Astrocyte (in vitro differentiated cells and primary cell): ENCODE data around the gene RAD51B. TPM values are rescaled to one million over a fixed set of nuclear protein-coding genes. Genes with fewer than 3 reads are reported as not detected.

Experiments
- DNase-seq: peaks from one replicate; pipeline ENCODE4 v3.0.0-alpha.2; 2010; ENCODE audit warnings: low read depth
- FAIRE-seq: peaks from 2 replicates; lab custom pipeline; 2011; peaks lifted over from hg19 to GRCh38; lab: Jason Lieb, UNC
- H2AFZ ChIP-seq: 2 replicates; pipeline ENCODE4 v1.6.0; 2012; ENCODE audit warnings: low read depth, low read length, inconsistent platforms
- H3K27ac ChIP-seq: 2 replicates; pipeline ENCODE4 v1.5.1; 2011; ENCODE audit warnings: low read depth, low read length, inconsistent platforms
- H3K27me3 ChIP-seq: 2 replicates; pipeline ENCODE4 v1.6.0; 2011; ENCODE audit warnings: low read length, inconsistent platforms; ENCODE audit not compliant: insufficient read depth
- H3K36me3 ChIP-seq: 2 replicates; pipeline ENCODE4 v1.5.1; 2011; ENCODE audit warnings: low read length, inconsistent platforms; ENCODE audit not compliant: insufficient read depth
- H3K4me1 ChIP-seq: 2 replicates; pipeline ENCODE4 v1.5.1; 2011; ENCODE audit warnings: low read length, inconsistent platforms; ENCODE audit not compliant: insufficient read depth
- H3K4me2 ChIP-seq: 2 replicates; pipeline ENCODE4 v1.6.0; 2012; ENCODE audit warnings: low read length, inconsistent platforms
- H3K4me3 ChIP-seq: 2 replicates; pipeline ENCODE4 v1.5.1; 2011; ENCODE audit warnings: low read depth, mild to moderate bottlenecking, low read length, inconsistent platforms; ENCODE audit not compliant: insufficient read depth
- H3K79me2 ChIP-seq: 2 replicates; pipeline ENCODE4 v1.6.0; 2012; ENCODE audit warnings: mild to moderate bottlenecking, low read length, inconsistent platforms; ENCODE audit not compliant: insufficient read depth
- H3K9ac ChIP-seq: 2 replicates; pipeline ENCODE4 v1.6.0; 2012; ENCODE audit warnings: mild to moderate bottlenecking, low read length, inconsistent platforms
- H3K9me3 ChIP-seq: 2 replicates; pipeline ENCODE4 v1.5.1; 2012; ENCODE audit warnings: low read depth, mild to moderate bottlenecking, low read length, inconsistent platforms; ENCODE audit not compliant: insufficient read depth
- H4K20me1 ChIP-seq: 2 replicates; pipeline ENCODE4 v1.6.0; 2012; ENCODE audit warnings: low read length, inconsistent platforms; ENCODE audit not compliant: insufficient read depth
- H3K27ac Mint-ChIP-seq: one replicate; pipeline ENCODE4 v1.8.0; 2021; ENCODE audit warnings: mild to moderate bottlenecking, mixed read lengths; ENCODE audit not compliant: unreplicated experiment
- H3K27me3 Mint-ChIP-seq: one replicate; pipeline ENCODE4 v1.8.0; 2021; ENCODE audit warnings: low read depth, mixed read lengths; ENCODE audit not compliant: unreplicated experiment
- H3K36me3 Mint-ChIP-seq: one replicate; pipeline ENCODE4 v1.8.0; 2021; ENCODE audit warnings: low read depth, mixed read lengths; ENCODE audit not compliant: unreplicated experiment
- H3K4me1 Mint-ChIP-seq: one replicate; pipeline ENCODE4 v1.8.0; 2021; ENCODE audit warnings: low read depth, mixed read lengths; ENCODE audit not compliant: unreplicated experiment
- H3K4me3 Mint-ChIP-seq: one replicate; pipeline ENCODE4 v1.8.0; 2021; ENCODE audit warnings: mild to moderate bottlenecking, moderate library complexity, mixed read lengths; ENCODE audit not compliant: unreplicated experiment
- H3K9me3 Mint-ChIP-seq: one replicate; pipeline ENCODE4 v1.8.0; 2021; ENCODE audit warnings: mild to moderate bottlenecking, mixed read lengths; ENCODE audit not compliant: unreplicated experiment
- CTCF ChIP-seq: IDR thresholded peaks from 2 replicates; pipeline ENCODE4 v1.5.1; 2011; ENCODE audit warnings: low read depth, mild to moderate bottlenecking, inconsistent platforms, low read length, moderate library complexity; ENCODE audit not compliant: insufficient read depth
- EZH2 ChIP-seq: IDR thresholded peaks from 2 replicates; pipeline ENCODE4 v1.6.1; 2012; ENCODE audit warnings: mild to moderate bottlenecking, low read length, inconsistent platforms; ENCODE audit not compliant: insufficient read depth
- total RNA-seq: library from RNA; stranded (reverse); gene quantifications from 2 replicates; pipeline ENCODE4 v1.2.1, GENCODE V29; 2021

The RAD51B gene
- total RNA-seq, 1 donor from 2014 or later: 10.8 TPM

GRCh38 chr14:68379510-68380328 is 560.1 kb downstream of the RAD51B start:
- no peak for TF ChIP-seq EZH2
- TF ChIP-seq CTCF: no peak
- peaks cover 24% of the 10 kb centered on the region for H3K4me1 Mint-ChIP-seq
- Histone ChIP-seq H3K4me1 (peaks cover 16% of the 10 kb centered on the region), H2AFZ (no peak overlapping the region), H3K9me3 (no peaks in the 10 kb centered on the region), H3K36me3 (no peaks in the 10 kb centered on the region), H4K20me1 (no peaks in the 10 kb centered on the region), H3K9ac (no peak overlapping the region), H3K79me2 (no peaks in the 10 kb centered on the region), H3K27me3 (no peaks in the 10 kb centered on the region), H3K27ac (peak overlapping the region; percentile 15), H3K4me2 (no peak overlapping the region), H3K4me3 (no peak overlapping the region)
- no peak overlapping the region for H3K27ac Mint-ChIP-seq
- H3K27me3 Mint-ChIP-seq: no peaks in the 10 kb centered on the region
- no peak overlapping the region for H3K4me3 Mint-ChIP-seq
- H3K9me3 Mint-ChIP-seq: no peaks in the 10 kb centered on the region
- DNase-seq (peak; percentile 86), FAIRE-seq (no peak)
- H3K36me3 Mint-ChIP-seq: no peaks in the 10 kb centered on the region

GRCh38 chr14:68380329-68380741 is 560.8 kb downstream of the RAD51B start:
- Histone ChIP-seq H3K9ac (no peak overlapping the region), H3K4me3 (no peak overlapping the region), H3K4me1 (peaks cover 16% of the 10 kb centered on the region), H3K27ac (peak overlapping the region; percentile 15), H3K79me2 (no peaks in the 10 kb centered on the region), H3K9me3 (no peaks in the 10 kb centered on the region), H3K4me2 (no peak overlapping the region), H4K20me1 (no peaks in the 10 kb centered on the region), H2AFZ (no peak overlapping the region), H3K36me3 (no peaks in the 10 kb centered on the region), H3K27me3 (no peaks in the 10 kb centered on the region)
- Mint-ChIP-seq H3K4me3 (no peak overlapping the region), H3K27me3 (no peaks in the 10 kb centered on the region), H3K4me1 (peaks cover 24% of the 10 kb centered on the region), H3K36me3 (no peaks in the 10 kb centered on the region), H3K9me3 (no peaks in the 10 kb centered on the region), H3K27ac (no peak overlapping the region)
- no peak for TF ChIP-seq CTCF
- TF ChIP-seq EZH2: no peak
- DNase-seq: peak; percentile 59
- FAIRE-seq: peak; percentile 26

GRCh38 chr14:68384335-68384734 is 564.8 kb downstream of the RAD51B start:
- peaks cover 16% of the 10 kb centered on the region for H3K4me1 ChIP-seq
- H3K4me2 ChIP-seq: no peak overlapping the region
- no peak overlapping the region for H3K27ac ChIP-seq
- no peak for TF ChIP-seq EZH2
- TF ChIP-seq CTCF: no peak
- Mint-ChIP-seq H3K9me3 (no peaks in the 10 kb centered on the region), H3K4me1 (peaks cover 14% of the 10 kb centered on the region), H3K27ac (no peak overlapping the region), H3K27me3 (no peaks in the 10 kb centered on the region), H3K4me3 (no peak overlapping the region), H3K36me3 (no peaks in the 10 kb centered on the region)
- H3K79me2 ChIP-seq: no peaks in the 10 kb centered on the region
- H2AFZ ChIP-seq: no peak overlapping the region
- H3K36me3 ChIP-seq: no peaks in the 10 kb centered on the region
- no peak overlapping the region for H3K9ac ChIP-seq
- H4K20me1 ChIP-seq: no peaks in the 10 kb centered on the region
- no peak for DNase-seq
- no peak for FAIRE-seq
- H3K9me3 ChIP-seq: no peaks in the 10 kb centered on the region
- H3K4me3 ChIP-seq: no peak overlapping the region
- no peaks in the 10 kb centered on the region for H3K27me3 ChIP-seq
